ENCODE results near the gene TP63.

The TP63 gene

DNA sequence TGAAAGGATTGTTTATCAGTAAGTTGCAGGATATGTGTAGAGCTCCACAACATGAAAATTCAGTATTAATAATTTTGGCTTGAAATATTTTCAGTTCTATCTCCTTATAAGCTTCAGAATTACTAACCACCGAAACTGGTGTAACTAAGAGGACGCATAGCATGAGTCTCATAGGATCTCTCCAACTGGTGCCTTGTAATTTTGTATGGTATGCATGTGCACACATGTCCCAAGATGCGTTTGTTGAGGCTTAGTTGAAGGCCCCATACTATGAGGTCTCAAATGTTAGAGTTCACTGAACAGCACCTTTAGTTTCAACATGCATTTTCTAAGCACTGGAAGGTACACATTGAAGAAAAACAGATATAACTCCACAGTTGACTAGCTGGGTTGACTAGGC, 195.4 kb downstream of the TP63 start:
- DNase-seq = no peak

GRCh38 chr3:189827108-189827507, 195.9 kb downstream of the TP63 start:
- no peak for DNase-seq

- no peak for DNase-seq
These were observed 199.2 kb downstream of the TP63 start for GRCh38 chr3:189830401-189830800.

DNA sequence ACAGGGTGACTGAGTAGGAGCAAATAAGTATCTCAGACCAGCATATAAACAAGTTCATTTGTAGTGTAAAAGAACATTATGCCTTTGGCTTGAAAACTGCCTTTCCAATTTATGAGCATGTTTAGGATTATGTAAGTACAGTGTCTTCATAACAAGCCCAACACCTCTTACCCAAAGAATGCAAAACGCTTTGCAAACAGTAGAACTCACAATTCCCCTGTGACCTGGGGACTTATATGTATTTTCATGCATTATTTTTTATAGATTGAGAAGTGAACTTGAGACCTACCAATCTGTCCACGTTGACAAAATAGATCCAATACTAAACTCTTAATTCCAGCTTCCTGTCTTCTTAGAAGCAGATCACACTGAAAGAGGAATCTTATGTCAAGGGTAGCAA, 202.1 kb downstream of the TP63 start:
- no peak for DNase-seq

DNA sequence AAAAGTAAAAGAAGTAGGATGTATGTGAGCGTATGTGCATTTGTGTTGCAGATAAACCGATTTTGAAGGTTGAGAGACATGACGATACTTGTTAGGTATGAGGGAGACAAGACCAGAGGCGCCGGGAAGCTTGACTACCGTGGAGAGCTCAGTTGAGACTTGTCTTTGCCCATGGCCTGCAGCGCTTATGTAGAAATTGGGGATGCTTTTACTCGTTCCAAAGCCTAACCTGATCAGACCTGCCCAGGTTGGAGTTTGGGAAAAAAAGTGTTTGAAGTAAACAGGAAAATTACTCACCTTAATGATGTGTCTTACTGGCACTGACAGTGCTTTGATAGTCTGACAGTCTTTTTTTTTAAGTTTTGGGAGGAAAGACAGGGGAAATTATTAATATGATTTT, 202.8 kb downstream of the TP63 start:
- no peak for DNase-seq

DNA sequence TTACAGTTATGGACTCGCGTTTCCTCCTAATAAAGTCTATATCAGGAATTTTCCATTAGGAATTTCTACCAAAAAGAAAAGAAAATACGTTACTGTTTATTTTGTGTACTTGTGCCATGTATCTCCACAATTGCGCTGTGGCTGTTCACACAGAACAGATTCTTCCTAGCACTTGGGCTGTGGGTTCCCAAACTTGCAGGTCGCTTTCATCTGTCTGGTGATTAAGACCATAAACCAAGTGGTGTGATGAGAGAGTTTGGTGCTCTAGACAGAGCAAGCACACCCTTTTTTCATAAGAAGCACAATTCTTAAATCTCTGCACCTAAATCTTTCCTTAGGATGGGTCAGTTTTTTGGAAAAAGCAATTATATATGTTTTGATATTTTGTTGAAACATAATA, 203.3 kb downstream of the TP63 start:
- no peak for DNase-seq

DNA sequence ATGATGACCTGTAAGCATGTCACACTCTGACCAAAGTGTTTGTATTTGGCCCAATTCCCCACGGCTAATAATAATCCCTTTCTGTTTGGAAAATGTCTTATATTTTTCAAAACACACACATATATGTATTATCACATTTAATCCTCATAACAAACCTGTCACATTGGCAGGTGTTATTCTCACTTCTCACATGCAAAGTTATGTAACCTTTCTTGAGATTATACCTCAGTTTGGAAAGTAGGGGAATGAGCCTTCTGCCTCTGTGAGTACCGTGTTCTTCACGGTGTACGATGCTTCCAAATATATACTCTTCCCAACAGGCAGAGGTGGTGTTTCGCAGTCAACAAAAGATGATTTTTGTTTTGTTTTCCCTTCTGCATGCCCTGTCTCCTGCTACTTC, 205.6 kb downstream of the TP63 start:
- DNase-seq = no peak

- DNase-seq = no peak
These were observed 207.1 kb downstream of the TP63 start for GRCh38 chr3:189838291-189838690.

DNA sequence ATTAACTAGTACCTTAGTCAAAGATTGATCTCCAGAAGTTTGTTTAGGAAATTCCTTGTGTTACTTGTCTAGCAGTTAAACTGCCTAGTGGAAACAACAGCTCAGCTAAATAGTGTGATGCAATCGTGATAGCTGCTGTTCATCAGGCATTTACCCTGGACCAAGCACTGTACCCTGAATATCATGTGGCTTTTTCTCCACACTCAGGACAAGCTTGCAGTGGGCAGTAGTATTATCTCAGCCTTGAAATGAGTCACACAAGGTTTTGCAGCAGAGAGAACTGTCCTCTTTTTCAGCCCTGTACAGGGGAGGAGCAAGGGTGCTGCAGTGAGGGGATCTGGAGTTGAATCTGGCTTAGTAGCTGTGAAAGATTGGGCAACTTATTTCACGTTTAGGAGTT, 208.4 kb downstream of the TP63 start:
- no peak for DNase-seq

DNA sequence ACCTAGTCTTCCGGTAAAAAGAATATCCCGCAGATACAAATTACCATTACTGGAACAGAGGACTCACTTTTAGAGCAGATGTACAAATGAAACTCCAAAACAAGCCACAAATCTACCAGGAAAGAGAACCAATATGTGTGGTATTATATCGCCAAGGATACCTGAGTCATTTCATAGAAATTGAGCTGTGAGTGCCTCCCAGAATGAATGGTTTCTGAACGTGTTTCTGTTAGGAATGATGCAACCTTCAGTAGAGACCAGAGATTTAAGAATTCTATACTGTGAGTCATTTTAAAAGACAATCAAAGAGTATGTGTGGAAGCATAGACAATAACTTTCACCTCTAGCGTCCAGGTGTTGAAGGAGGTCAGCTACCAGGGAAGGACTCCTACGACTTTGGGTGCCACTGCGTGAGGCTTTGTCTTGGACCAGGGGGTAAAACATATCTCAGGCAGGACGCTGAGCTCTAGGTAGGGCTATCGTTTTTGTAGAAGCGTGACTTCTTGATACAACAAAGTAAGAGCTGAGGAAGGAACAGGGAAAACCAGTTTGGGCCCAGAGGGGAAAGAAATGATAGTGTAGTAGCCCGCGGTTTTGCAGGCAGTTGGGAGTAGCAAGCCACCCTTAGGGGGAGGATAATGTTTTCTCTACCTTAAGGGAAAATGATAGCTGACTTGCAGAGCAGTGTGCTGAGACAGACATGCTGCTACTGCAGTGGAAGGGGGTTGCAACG, 210.4 kb downstream of the TP63 start:
- DNase-seq = no peak

DNA sequence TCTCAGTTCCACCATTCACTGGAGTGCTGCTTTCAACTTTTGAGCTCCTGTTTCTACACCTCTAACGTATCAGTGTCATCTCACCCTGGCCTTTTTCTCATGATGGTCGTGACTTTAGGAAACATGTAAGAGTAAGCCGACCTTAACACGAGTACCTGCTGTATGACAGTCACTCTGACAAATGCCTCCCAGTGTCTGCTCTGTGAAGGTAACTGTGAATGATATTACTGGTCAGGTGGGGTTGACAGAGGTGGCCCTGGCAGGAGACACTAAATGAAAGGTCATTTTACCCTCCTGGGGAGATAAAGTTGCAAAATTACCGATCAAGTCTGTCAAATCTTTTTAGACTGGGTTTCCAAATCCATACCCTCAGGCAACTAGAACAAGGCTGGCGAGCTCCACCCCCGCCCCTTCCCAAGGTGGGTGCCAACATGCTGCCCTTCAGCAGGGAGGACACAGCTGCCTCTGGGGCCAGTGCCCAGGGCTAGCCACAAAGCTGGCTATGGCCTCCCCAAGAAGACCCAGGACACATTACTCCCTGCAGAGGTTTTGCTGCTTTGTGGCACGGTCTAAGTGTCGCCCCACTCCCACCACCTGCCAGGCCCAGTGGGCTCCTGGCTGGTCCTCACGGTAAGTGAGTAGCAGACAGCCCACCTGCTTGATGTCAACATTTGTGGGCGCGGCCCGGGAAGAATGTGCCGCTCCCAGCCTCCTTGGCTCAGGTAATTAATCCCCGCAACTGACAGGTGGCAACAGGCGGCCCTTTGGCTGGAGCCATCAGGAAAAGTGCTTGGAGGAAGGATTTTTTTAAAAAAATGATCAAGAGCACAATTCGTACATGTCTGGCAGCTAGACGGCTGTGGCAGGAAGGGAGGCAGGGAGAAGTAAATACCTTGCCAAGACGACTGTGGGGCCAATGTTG, 211.8 kb downstream of the TP63 start:
- DNase-seq = no peak

DNA sequence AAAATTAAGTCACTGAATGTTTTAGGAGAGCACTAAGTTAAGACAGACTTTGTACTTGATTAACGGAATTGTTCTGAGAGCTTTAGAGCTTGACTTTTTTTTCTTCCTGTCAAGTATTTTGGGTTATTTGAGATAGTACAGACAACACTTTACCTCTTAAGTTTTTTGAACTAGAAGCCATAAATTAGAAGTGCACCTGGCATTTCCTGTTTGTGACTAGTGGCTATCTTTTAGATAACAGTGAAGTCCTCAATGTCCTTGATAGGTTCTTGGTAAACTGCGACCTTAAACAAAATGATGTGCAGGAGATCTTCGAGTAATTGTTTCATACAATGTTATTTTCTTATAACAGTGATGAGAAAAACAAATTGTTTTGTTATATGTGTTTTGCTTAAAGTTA, 213.9 kb downstream of the TP63 start:
- no peak for DNase-seq

- no peak for DNase-seq
These were observed 217.3 kb downstream of the TP63 start for GRCh38 chr3:189848395-189849040.

DNA sequence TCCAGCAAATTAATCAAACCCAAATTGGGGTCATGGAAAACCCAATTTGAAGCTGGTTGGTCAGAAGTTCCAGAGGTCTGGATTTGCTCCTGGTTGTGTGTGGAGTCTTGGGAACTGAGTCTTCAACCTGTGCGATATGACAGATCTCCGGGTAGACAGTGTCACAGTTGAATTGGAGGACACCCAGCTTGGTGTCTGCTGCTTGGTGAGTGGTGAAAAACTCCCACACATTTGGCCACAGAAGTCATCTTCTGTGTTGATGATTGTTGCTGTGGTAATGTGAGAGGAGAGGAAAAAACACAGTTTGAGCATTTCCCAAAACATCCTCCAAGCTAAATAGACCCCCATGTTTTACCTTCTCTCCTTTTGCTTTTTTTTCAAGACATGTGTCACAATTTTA, 218.1 kb downstream of the TP63 start:
- no peak for DNase-seq

DNA sequence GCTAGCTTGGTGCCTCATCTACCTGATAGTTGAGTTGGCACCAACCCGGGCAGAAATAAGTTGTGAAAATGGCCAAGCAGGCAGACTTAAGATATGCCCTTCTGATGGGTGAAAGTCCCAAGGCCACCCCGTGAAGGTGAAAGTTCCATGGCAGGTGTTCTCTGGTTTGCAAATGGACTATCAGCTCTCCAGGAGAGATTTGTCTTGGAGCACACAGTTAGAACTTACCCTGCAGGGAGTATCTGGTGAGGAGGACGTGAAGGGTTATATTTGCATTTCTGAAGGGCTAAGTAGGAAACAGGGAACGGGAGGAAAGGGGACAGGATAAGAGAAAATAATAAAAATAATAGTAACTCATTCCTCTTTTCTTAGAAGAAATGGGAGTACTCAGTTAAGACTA, 220.5 kb downstream of the TP63 start:
- no peak for DNase-seq

GRCh38 chr3:189853906-189854305, 222.7 kb downstream of the TP63 start:
- no peak for DNase-seq

- DNase-seq = no peak
These were observed 229.1 kb downstream of the TP63 start for GRCh38 chr3:189860296-189860695.

- no peak for DNase-seq
These were observed 231.3 kb downstream of the TP63 start for GRCh38 chr3:189862385-189862998.

DNA sequence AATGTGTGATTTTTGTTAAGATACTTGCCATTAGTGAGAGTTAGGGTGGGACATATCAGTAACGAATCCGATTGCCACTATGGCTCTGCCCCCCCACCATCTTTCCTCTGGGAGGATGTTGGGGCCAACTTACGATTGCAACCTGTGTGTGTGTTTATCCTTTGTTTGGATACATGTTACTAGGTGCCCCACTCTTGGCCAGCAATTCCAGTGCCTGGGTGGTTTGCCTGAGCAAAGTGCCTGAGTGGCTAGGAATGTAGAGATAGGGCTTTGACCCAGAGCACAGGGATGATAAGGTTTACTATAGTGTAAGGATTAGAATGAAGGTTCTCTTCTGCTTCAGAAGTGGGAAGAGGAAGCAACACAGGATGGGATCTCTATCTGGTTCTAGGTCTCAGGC, 231.8 kb downstream of the TP63 start:
- no peak for DNase-seq

GRCh38 chr3:189868061-189868460, 236.9 kb downstream of the TP63 start:
- DNase-seq = no peak

DNA sequence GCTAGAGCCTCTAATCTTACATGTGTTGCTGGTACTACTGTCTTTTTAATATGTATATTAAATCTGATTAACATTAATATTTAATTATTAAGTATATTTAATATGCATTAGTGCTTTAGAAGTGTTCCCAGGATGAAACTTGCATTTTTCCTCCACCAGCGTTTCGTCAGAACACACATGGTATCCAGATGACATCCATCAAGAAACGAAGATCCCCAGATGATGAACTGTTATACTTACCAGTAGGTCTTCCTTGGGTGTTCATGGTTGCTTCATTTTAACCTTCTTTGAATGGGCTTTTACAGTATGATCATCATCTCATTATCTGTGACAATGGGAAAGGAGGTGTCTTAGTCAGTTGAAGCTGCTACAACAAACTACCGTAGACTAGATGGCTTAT, 238.0 kb downstream of the TP63 start:
- no peak for DNase-seq

- DNase-seq = no peak
These were observed 240.2 kb downstream of the TP63 start for GRCh38 chr3:189871418-189871817.

- DNase-seq = no peak
These were observed 252.0 kb downstream of the TP63 start for GRCh38 chr3:189883113-189883753.

Measured in NCI-H1092 (cell line).